NCI-H82 treated with DMSO at 0.1 percent for 48 hours (cell line): Measurements from ENCODE around the gene PDIA2.
"Not testable (repeated sequence)": the region's sequence is repeated elsewhere in the genome, so short reads cannot be mapped to it uniquely, and the experiment has no call there.

Source experiments
- DNase-seq: peaks from one replicate; lab custom pipeline; 2025; ENCODE audit not compliant: unreplicated experiment; lab: John Stamatoyannopoulos, UW

Gene PDIA2

GRCh38 chr16:324451-325334, 41.7 kb downstream of the PDIA2 start:
- DNase-seq = no peak

GRCh38 chr16:325375-326145, 42.6 kb downstream of the PDIA2 start:
- DNase-seq = no peak

GRCh38 chr16:330741-331140, 47.8 kb downstream of the PDIA2 start:
- no peak for DNase-seq

GRCh38 chr16:331181-331814, 48.3 kb downstream of the PDIA2 start:
- DNase-seq = not testable (repeated sequence)

GRCh38 chr16:333406-334094, 50.6 kb downstream of the PDIA2 start:
- DNase-seq = no peak

- not testable (repeated sequence) for DNase-seq
Measured at GRCh38 chr16:334164-334832, 51.3 kb downstream of the PDIA2 start.

GRCh38 chr16:334861-335632, 52.1 kb downstream of the PDIA2 start:
- not testable (repeated sequence) for DNase-seq

- DNase-seq = no peak
Measured at GRCh38 chr16:336269-336668, 53.3 kb downstream of the PDIA2 start.
